ENCODE results near the gene CASK.

DNA sequence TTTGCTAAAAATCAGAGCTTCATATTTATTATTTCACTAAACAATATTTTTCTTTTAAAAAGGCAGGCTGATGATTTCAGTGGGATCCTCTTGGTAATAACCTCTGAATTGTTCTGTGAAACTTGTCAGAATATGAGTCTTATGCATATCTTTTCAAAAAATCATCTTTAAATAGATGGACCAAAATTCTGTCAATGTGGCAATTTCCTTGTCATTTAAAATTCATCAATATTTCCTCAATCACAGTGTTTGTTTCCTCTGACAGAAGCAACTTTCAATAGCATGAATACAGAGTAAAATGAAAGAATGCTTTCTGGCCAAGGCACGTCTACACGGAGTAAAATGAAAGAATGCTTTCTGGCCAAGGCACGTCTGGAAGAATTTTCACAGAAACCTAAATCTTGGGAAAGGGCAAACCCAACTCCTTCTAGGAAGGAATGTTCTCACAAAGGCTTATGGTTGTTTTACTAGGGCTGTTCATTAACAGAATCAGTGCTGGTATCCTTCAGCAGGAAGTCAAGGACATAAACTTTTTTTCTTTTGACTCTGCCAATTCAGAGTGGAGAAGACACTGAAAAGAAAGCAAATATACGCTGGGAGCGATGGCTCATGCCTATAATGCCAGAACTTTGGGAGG, 333.6 kb downstream of the CASK start:
- TF ChIP-seq, protein P1, sequence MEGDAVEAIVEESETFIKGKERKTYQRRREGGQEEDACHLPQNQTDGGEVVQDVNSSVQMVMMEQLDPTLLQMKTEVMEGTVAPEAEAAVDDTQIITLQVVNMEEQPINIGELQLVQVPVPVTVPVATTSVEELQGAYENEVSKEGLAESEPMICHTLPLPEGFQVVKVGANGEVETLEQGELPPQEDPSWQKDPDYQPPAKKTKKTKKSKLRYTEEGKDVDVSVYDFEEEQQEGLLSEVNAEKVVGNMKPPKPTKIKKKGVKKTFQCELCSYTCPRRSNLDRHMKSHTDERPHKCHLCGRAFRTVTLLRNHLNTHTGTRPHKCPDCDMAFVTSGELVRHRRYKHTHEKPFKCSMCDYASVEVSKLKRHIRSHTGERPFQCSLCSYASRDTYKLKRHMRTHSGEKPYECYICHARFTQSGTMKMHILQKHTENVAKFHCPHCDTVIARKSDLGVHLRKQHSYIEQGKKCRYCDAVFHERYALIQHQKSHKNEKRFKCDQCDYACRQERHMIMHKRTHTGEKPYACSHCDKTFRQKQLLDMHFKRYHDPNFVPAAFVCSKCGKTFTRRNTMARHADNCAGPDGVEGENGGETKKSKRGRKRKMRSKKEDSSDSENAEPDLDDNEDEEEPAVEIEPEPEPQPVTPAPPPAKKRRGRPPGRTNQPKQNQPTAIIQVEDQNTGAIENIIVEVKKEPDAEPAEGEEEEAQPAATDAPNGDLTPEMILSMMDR (IDR thresholded peaks at IDR 0.05) = no peak
- no peak for TF ChIP-seq POLR2A (IDR thresholded peaks at IDR 0.05)

Measured in thyroid gland (tissue), 4 donors.